Measurements from ENCODE around the gene GPATCH8.

GPATCH8 gene

GRCh38 chr17:44354582-44355561, 148.3 kb downstream of the GPATCH8 start:
- DNase-seq (ENCODE audit: low read depth): no peak

- no peak for DNase-seq (ENCODE audit: low read depth)
Observed at GRCh38 chr17:44353672-44354331, 149.4 kb downstream of the GPATCH8 start.

GRCh38 chr17:44352828-44353671, 150.2 kb downstream of the GPATCH8 start:
- no peak for DNase-seq (ENCODE audit: low read depth)

GRCh38 chr17:44351961-44352827, 151.0 kb downstream of the GPATCH8 start:
- DNase-seq (ENCODE audit: low read depth): no peak

GRCh38 chr17:44351464-44351863, 151.7 kb downstream of the GPATCH8 start:
- no peak for DNase-seq (ENCODE audit: low read depth)

- DNase-seq (ENCODE audit: low read depth): peak; percentile 55
Observed at GRCh38 chr17:44350733-44351226, 152.4 kb downstream of the GPATCH8 start.

GRCh38 chr17:44349553-44350070, 153.6 kb downstream of the GPATCH8 start:
- no peak for DNase-seq (ENCODE audit: low read depth)

GRCh38 chr17:44348988-44349364, 154.2 kb downstream of the GPATCH8 start:
- DNase-seq (ENCODE audit: low read depth): no peak

- DNase-seq (ENCODE audit: low read depth): no peak
Observed at GRCh38 chr17:44348234-44348987, 154.8 kb downstream of the GPATCH8 start.

Data from CMK (cell line).